GM12891 (cell line): ENCODE measurements around the gene JPH3.

Experiments
- POLR2A ChIP-seq: IDR thresholded peaks from 2 replicates; pipeline ENCODE4 v1.6.1; 2011; ENCODE audit warnings: low read depth, low read length, control low read depth
- POLR2AphosphoS5 ChIP-seq: IDR thresholded peaks from 2 replicates; pipeline ENCODE4 v1.6.1; 2011; ENCODE audit warnings: low read depth, low read length, control low read depth
- SPI1 ChIP-seq: IDR thresholded peaks from 2 replicates; pipeline ENCODE4 v1.6.1; 2011; ENCODE audit warnings: low read depth, low read length, control low read depth
- TAF1 ChIP-seq: IDR thresholded peaks from 2 replicates; pipeline ENCODE4 v1.6.1; 2011; ENCODE audit warnings: low read depth, low read length, control low read depth

GRCh38 chr16:87619360-87620200 lies 17.3 kb downstream of the JPH3 start:
- TF ChIP-seq SPI1 (no peak), POLR2AphosphoS5 (no peak), POLR2A (no peak), TAF1 (no peak)
